DMS53 treated with DMSO at 0.1 percent for 48 hours (cell line): Measurements from ENCODE around the gene CDYL.
A peak's percentile ranks its signal among the peaks of the same experiment; 100 is the strongest.

Source experiments
- DNase-seq: peaks from one replicate; lab custom pipeline; 2025; ENCODE audit not compliant: unreplicated experiment; lab: John Stamatoyannopoulos, UW

Gene CDYL

GRCh38 chr6:4802312-4802935, 26.2 kb downstream of the CDYL start:
- no peak for DNase-seq

- no peak for DNase-seq
Measured at GRCh38 chr6:4803343-4803744, 27.1 kb downstream of the CDYL start.

- DNase-seq = no peak
Measured at GRCh38 chr6:4804095-4804494, 27.9 kb downstream of the CDYL start.

- DNase-seq = peak; percentile 75
Measured at GRCh38 chr6:4805553-4806336, 29.5 kb downstream of the CDYL start.

- no peak for DNase-seq
Measured at GRCh38 chr6:4806337-4806725, 30.1 kb downstream of the CDYL start.

GRCh38 chr6:4806791-4807190, 30.6 kb downstream of the CDYL start:
- DNase-seq = no peak

GRCh38 chr6:4808396-4808795, 32.2 kb downstream of the CDYL start:
- no peak for DNase-seq

- DNase-seq = no peak
Measured at GRCh38 chr6:4809999-4810918, 34.1 kb downstream of the CDYL start.

GRCh38 chr6:4812068-4812467, 35.9 kb downstream of the CDYL start:
- DNase-seq = no peak

GRCh38 chr6:4813055-4813454, 36.9 kb downstream of the CDYL start:
- no peak for DNase-seq

- DNase-seq = no peak
Measured at GRCh38 chr6:4814212-4814611, 38.0 kb downstream of the CDYL start.

GRCh38 chr6:4814987-4815386, 38.8 kb downstream of the CDYL start:
- no peak for DNase-seq

- no peak for DNase-seq
Measured at GRCh38 chr6:4815584-4815983, 39.4 kb downstream of the CDYL start.

GRCh38 chr6:4816904-4817303, 40.7 kb downstream of the CDYL start:
- no peak for DNase-seq

GRCh38 chr6:4817551-4817950, 41.3 kb downstream of the CDYL start:
- no peak for DNase-seq

- no peak for DNase-seq
Measured at GRCh38 chr6:4818272-4818938, 42.2 kb downstream of the CDYL start.

GRCh38 chr6:4819706-4820283, 43.6 kb downstream of the CDYL start:
- DNase-seq = no peak

- DNase-seq = no peak
Measured at GRCh38 chr6:4820704-4821276, 44.6 kb downstream of the CDYL start.

GRCh38 chr6:4822476-4822875, 46.3 kb downstream of the CDYL start:
- no peak for DNase-seq

- DNase-seq = no peak
Measured at GRCh38 chr6:4828187-4828698, 52.0 kb downstream of the CDYL start.
